Placental pericyte (primary cell): ENCODE data around the gene PHF19. TPM values are rescaled to one million over a fixed set of nuclear protein-coding genes. Genes with fewer than 3 reads are reported as not detected.

Experiments
- total RNA-seq: library from RNA; depleted of rRNA; stranded (reverse); fragments of >200 nt; gene quantifications from 2 replicates; pipeline ENCODE4 v1.2.3, GENCODE V29; 2012

The PHF19 gene
- 20.1 and 67.6 TPM in 2 replicates for total RNA-seq

GRCh38 chr9:120876842-120877240 lies at the start of gene PHF19:
TSS of gene PHF19 (minus strand) at chr9:120877188. CDS start at chr9:120874741, 2,447 bp downstream.

GRCh38 chr9:120926397-120926928 lies 49.5 kb upstream of the PHF19 start, which contains the start of gene TRAF1:
TSS of gene TRAF1 (minus strand) at chr9:120926796. CDS start at chr9:120926075, 721 bp downstream.

GRCh38 chr9:120842685-120843485 lies 34.1 kb downstream of the PHF19 start, which contains the start of gene PSMD5:
TSS of gene PSMD5 (minus strand) at chr9:120842922. CDS start at chr9:120842909, 13 bp downstream.

Other genes with a start within 250 kb of the PHF19 start
- 3.1 and 9.0 TPM in 2 replicates for gene MEGF9, start 162.7 kb downstream of the PHF19 start, total RNA-seq
- 28.9 and 31.5 TPM in 2 replicates for gene FBXW2, start 83.8 kb downstream of the PHF19 start, total RNA-seq
- 21.0 and 50.3 TPM in 2 replicates for gene PSMD5, start 34.3 kb downstream of the PHF19 start, total RNA-seq
- 1.1 and 1.7 TPM in 2 replicates for gene TRAF1, start 49.6 kb upstream of the PHF19 start, total RNA-seq
- gene C5, start 173.1 kb upstream of the PHF19 start, total RNA-seq: 0.66 and 2.4 TPM in 2 replicates
- gene CNTRL, start 197.8 kb upstream of the PHF19 start, total RNA-seq: 4.6 and 11.2 TPM in 2 replicates